Kidney tubule cell (primary cell): ENCODE results near the gene PDS5A.
"Not testable (repeated sequence)": the region's sequence is repeated elsewhere in the genome, so short reads cannot be mapped to it uniquely, and the experiment has no call there.

ENCODE experiments used
- DNase-seq: peaks from one replicate; pipeline ENCODE4 v3.0.0-alpha.2; 2018; ENCODE audit warnings: low spot score

Gene PDS5A

DNA sequence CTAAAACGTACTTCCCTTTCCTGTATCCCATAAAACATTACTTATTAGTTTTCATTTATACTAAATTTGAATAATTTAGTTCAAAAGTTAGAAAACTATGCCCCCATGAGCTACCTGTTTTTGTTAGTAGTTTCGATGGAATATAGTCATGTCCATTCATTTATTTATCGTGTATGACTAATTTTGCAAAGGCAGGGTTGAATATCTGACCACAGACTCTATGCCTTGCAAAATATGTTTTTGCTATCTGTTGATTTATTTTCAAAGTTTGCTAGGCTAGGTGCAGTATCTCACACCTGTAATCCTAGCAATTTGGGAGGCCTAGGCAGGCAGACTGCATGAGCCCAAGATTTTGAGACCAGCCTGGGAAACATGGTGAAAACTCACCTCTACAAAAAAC is 78.4 kb downstream of the PDS5A start:
- no peak for DNase-seq

GRCh38 chr4:39898015-39898414 is 79.7 kb downstream of the PDS5A start:
- no peak for DNase-seq

DNA sequence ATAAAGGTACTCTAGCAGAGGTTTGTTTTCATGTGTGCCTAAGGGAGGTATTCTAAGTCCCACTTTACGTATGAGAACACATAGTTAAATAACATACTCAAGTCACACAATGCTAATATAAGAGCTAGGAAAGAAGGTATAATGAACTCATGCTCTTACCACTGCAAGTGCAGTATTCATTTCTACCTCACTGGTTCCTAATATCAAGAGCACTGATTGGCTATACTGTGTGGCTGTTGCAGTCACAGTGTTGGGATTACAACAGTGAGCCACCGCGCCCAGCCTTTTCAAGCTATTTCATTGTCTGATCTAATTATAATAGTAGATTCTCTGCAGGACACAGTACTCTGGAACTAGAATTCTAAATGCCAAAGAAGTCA is 84.0 kb downstream of the PDS5A start:
- no peak for DNase-seq

DNA sequence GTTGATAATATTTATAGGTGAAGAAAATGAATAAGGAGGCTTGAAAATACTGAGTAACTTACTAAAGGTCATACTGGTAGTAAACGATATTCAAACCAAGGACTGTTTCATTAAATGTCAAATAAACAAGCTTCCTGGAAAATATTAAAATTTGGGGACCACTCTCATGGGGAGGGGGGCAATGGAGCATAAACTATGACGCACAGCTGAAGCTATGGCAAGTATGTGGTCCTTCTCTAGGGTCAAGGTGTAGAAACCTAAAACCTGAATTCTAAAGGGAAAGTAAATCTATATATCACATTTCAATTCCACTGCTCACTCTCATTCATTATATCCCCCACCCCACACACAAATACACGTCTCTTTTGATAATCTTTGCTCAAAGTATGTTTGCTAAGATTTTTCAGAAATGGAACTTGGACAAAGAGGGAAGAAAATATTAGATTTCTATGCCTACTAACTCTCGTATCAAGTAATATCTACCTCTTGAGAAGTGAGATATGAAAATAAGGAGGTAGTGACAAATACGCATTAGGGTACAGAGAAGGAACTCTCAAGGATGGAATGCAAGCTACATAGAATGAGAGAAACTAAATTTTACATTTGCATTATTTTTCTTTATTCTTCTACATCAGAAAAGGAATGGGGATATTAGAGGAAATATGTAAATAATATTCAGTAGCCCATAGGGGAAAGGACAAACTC is 84.6 kb downstream of the PDS5A start:
- DNase-seq: no peak

GRCh38 chr4:39889226-39889625 is 88.5 kb downstream of the PDS5A start:
- no peak for DNase-seq

DNA sequence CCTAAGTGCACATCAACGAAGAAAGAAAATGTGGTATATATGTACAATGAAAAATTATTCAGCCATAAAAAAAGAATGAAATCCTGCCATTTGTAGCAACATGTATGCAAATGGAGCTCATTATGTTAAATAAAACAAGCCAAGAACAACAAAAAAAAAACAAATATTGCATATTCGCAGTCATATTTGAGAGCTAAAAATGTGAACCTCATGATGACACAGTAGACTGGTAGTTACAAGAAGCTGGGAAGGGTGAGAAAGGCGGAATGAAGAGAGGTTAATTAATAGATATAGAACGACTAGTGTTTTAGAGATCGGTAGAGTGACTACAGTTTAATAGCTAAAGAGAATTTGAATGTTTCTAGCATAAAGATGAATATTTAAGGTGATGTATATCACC is 89.2 kb downstream of the PDS5A start:
- DNase-seq: no peak

DNA sequence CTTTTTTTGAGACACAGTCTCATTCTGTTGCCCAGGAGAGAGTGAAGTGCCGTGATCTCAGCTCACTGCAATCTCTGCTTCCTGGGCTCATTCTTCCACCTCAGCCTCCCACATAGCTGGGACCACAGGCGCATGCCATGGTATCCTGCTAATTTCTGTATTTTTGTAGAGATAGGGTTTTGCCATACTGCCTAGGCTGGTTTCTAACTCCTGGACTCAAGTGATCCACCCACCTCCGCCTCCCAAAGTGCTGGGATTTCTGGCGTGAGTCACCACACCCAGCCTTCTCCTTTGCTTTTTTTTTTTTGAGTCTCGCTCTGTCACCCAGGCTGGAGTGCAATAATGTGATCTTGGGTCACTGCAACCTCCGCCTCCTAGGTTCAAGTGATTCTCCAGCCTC is 94.1 kb downstream of the PDS5A start:
- peak; percentile 20 for DNase-seq

GRCh38 chr4:39881789-39882188 is 95.9 kb downstream of the PDS5A start:
- DNase-seq: no peak

GRCh38 chr4:39877971-39878370 is 99.7 kb downstream of the PDS5A start:
- DNase-seq: no peak

DNA sequence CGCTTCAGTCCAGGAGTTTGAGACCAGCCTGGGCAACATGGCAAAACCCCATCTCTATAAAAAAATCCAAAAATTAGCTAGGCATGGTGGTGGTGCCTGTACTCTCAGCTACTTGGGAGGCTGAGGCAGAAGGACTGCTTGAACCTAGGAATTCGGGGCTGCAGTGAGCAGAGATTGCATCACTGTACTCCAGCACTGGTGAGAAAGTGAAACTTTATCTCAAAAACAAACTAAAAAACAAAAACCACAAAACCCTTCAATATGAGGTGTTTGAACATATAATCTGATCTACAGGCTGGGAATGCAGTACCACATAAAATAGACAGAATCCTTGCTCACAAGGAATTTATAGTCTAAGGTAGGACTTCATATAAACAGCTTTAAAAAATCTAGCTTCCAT is 103.9 kb downstream of the PDS5A start:
- no peak for DNase-seq

DNA sequence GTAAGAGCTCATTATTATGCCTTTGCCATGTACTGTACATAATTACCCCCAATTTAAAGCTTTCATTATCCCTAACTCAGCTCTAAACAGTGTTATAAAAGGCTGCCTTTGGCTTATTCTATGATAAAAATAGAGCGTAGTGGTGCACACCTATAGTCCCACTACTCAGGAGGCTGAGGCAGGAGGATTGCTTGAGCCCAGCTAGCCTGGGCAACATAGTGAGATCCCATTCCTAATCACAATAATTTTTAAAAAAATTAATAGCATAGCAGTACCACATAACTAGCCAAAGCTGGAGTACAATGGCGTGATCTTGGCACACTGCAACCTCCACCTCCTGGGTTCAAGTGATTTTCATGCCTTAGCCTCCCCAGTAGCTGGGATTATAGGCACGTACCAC is 112.4 kb downstream of the PDS5A start:
- DNase-seq: no peak

DNA sequence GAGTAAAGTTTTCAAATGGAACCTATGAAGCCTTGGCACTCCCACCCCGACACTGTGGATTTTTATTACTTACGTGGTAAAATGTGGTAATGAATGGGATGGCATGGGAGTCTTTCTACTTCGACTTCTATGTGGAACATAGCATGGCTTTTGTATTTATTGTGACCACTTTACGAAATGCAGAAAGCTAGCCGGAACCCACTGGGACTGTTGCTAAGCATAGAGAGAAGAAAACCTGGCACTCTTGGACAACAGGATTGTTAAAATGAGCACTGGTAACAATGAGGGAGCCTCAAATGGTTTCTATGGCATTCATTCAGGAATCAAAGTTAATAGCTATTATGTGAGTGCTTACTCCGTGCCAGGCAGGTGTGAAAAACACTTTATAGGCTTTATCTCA is 113.3 kb downstream of the PDS5A start:
- no peak for DNase-seq

GRCh38 chr4:39860804-39861203 is 116.9 kb downstream of the PDS5A start:
- no peak for DNase-seq

GRCh38 chr4:39855909-39856512 is 121.7 kb downstream of the PDS5A start:
- peak; percentile 50 for DNase-seq

DNA sequence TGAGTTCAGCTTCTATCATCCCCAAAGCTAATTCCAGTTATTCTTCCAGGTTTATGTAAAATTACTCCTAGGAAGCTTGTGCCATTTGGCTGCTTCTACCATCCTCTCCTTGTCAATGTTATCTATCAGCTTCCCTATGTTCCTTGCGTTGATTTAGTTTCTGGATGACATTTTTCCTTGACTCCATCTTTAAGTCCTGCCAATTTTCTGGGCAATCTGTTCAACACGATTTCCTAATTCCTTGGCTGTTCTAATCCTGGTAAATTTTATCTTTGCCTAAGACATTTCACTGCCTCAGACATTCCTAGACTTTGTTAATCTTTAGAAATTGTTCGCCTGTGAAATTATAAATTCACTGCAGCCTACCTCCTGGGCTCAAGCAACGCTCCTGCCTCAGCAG is 125.1 kb downstream of the PDS5A start:
- DNase-seq: no peak

DNA sequence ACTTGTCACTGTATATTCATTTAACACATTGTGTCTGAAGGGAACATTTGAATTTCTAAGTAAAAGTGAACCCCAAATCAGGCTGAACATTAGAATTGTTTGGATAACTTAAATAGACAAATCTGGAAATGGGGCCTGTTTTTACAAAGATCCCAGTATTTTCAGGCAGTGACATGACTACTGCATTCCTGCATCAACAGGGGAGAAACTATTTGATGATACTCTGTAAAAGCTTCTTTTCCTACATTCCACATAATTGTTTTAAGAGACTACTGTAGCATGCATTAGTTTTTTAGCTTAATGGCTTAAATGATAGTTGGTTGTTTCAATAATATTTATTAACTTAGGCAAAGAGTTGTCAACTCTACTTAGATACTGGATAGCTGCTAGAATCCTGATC is 127.0 kb downstream of the PDS5A start:
- DNase-seq: no peak

DNA sequence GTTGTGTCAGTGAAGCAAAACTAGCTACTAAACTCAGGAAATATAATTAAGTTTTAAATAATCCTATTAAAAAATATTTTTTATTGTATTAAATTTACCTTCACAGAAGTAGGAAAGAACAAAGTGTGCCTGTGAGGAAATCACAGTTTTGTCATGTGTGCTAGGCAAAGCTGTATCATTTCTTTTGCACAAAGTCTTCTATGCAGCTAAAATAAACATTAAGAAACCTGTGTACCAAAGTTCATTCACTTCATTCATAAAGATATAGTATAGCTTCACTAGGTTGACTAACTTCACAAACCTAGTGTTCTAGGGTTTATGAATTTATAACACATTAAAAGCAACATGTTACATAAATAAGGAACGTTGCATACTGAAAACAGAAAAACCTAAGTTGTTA is 131.0 kb downstream of the PDS5A start:
- DNase-seq: no peak

DNA sequence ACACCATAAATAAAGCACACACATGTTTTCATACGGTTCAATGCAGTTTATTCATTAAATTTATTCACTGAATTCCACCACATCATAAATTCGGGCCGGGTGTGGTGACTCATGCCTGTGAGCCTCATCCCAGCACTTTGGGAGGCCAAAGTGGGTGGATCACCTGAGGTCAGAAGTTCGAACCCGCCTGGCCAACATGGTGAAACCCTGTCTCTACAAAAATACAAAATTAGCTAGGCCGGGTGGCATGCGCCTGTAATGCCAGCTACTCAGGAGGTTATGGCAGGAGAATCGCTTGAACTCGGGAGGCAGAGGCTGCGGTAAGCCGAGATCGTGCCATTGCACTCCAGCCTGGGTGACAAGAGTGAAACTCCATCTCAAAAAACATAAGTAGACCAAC is 131.6 kb downstream of the PDS5A start:
- DNase-seq: peak; percentile 17

DNA sequence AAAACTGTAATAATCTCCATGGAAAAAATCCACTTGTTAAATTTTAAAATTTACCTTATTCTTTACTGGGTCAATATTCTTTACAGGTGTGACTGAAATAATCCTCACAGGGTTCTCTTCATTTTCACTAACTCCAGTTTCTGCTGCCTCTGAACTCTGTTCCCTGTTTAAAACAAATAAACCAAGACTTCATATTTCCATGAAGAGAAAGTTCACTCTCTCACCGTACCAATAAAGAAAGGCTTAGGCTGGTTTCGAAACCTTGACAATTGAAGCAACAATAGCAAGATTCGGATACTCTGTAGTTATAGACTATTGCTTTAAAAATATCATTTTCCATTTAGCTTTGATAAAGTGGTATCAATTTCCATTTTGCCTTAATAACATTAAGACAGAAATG is 135.8 kb downstream of the PDS5A start:
- no peak for DNase-seq

DNA sequence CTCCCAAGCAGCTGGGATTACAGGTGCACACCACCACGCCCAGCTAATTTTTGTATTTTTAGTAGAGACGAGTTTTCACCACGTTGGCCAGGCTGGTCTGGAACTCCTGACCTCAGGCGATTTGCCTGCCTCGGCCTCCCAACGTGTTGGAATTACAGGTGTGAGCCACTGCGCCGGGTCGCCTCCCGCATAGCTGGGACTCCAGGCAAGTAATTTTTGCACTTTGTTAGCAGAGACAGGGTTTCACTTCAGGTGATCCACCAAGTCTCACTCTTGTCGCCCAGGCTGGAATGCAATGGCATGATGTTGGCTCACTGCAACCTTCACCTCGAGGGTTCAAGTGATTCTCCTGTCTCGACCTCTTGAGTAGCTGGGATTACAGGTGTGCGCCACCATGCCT is 137.2 kb downstream of the PDS5A start:
- DNase-seq: not testable (repeated sequence)

GRCh38 chr4:39840027-39840426 is 137.7 kb downstream of the PDS5A start:
- no peak for DNase-seq

DNA sequence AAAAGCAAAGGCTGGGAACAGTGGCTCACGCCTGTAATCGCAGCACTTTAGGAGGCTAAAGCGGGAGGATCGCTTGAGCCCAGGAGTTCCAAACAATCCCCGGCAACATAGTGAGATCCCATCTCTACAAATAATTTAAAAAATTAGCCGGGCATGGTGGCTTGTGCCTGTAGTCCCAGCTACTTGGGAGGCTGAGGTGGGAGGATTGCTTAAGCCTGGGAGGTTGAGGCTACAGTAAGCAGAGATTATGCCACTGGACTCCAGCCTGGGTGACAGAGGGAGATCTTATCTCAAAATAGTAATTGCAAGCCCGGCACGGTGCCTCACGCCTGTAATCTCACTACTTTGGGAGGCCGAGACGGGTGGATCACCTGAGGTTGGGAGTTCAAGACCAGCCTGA is 139.3 kb downstream of the PDS5A start:
- DNase-seq: not testable (repeated sequence)

DNA sequence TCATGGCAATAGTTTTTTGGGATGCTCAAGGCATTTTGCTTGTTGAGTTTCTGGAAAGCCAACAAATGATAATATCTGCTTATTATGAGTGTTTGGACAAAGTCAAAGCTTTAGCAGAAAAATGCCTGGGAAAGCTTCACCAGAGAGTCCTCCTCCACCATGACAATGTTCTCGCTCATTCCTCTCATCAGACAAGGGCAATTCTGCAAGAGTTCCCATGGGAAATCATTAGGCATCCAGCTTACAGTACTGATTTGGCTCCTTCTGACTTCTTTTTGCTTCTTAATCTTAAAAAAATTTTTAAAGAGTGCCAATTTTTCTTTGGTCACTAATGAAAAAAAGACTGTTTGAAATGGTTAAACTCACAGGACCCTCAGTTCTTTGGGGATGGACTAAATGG is 143.4 kb downstream of the PDS5A start:
- no peak for DNase-seq

GRCh38 chr4:39825741-39826231 is 151.9 kb downstream of the PDS5A start:
- peak; percentile 32 for DNase-seq
